HG03460 (cell line): ENCODE data around the gene VPS41.
"Not testable (repeated sequence)": the region's sequence is repeated elsewhere in the genome, so short reads cannot be mapped to it uniquely, and the experiment has no call there.

Source experiments
- ATAC-seq: cut with Tn5 transposase; IDR thresholded peaks from one replicate; pipeline ENCODE4 v1.9.1; 2021; ENCODE audit not compliant: unreplicated experiment

The VPS41 gene

GRCh38 chr7:38855867-38856266 is 53.1 kb downstream of the VPS41 start:
- no peak for ATAC-seq

- no peak for ATAC-seq
Measured at GRCh38 chr7:38855386-38855785, 53.6 kb downstream of the VPS41 start.

DNA sequence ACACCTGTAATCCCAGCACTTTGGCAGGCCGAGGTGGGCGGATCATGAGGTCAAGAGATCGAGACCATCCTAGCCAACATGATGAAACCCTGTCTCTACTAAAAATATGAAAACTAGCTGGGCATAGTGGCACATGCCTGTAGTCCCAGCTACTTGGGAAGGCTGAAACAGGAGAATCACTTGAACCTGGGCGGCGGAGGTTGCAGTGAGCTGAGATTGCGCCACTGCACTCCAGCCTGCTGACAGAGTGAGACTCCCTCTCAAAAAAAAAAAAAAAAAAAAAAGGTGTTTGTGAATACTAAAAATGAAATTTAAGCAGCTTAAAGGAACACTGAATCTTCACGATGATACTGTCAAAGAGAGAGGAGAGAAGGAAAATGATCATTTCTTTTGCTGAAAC is 54.0 kb downstream of the VPS41 start:
- not testable (repeated sequence) for ATAC-seq

DNA sequence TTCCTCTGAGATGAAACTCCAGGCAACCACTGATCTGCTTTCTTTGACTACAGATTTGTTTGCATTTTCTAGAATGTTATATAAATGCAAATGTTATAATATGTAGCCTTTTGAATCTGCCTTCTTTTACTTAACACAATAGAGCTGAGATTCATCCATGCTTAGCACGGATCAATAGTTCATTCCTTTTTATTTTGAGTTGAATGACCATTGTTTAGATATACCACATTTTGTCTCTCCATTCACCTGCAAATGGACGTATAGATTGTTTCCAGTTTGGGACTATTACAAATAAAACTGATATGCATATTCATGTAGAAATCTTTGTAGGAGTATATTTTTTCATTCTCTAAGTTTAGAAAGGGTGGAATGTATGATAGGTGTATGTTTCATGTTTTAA is 57.7 kb downstream of the VPS41 start:
- no peak for ATAC-seq

- no peak for ATAC-seq
Measured at GRCh38 chr7:38846280-38846679, 62.7 kb downstream of the VPS41 start.

DNA sequence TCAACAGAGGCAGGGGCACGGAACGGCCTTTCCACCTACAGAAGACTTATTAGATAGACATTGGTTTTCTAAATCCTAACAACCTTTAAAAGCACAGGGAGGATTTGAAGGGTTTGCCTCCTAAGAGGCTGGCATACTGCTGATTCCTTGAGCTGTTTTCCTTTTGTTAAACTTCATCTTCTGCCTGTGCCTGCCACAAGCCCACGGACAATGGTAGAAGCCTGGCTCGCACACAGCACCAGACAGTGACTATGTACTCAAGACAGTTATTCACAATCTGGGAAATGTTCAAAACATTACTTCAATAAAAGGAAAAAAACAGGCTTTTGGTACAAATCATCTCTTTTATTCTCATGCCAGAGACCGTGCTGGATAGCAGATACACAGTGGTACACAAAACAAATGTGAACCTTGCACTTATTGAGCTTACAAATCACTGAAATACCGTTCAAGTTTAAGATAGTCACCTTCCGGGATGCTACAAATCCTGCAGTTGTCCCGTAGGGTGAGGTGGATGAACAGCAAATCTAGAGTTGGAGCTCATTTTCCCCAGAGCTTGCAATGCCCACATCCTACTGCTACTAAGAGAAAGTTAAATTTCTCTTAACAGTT is 63.9 kb downstream of the VPS41 start:
- ATAC-seq, result no peak

GRCh38 chr7:38842746-38843145 is 66.2 kb downstream of the VPS41 start:
- no peak for ATAC-seq

- no peak for ATAC-seq
Measured at GRCh38 chr7:38840736-38841460, 68.1 kb downstream of the VPS41 start.

DNA sequence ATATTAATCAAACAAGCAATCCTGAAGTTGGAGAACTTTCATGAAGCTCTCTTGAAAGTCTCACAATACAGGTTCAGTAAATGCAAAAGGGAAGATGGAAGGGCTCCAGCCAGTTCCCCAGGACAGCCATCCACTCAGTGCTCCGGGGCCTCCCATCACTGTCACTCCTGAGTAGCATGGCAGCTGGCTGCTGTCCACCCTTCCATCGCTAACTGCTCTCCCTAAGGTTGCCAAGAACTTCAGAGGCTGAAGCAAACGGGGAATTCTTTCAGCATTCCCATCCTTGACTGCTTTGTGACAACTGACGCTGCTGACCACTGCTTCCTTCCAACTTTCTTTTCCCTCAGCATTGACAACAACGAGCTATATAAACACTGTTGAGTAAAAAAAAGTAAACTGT is 69.1 kb downstream of the VPS41 start:
- ATAC-seq, result no peak

DNA sequence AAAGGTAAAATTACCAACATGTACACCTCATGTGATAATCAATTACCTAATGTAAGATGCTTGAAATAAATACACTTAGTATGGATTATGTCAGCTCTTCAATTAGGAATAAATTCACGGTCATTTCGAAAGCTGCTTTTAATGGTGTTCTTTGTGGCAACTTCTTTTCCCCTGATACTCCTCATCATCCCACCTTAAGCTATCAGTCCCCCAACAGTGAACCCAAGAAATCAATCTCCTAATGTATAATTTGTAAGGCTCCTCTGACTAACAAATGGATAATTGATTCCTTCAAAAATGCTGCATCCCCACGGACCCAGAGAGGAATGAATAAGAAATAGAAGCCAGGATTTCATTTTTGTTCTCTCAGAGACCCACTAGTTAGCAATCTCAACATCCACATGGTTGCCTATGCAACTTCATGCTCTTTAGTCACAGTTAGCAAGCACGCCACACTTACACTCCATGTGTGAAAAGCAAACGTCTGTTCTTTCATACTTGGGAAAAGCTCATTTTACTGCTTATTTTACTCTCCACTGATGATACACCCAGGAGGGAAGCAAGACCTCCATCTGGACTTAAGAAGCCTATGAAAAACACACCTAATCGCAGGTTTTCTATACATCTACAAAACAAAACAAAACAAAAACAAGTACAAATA is 70.1 kb downstream of the VPS41 start:
- no peak for ATAC-seq

- ATAC-seq, result no peak
Measured at GRCh38 chr7:38834357-38834756, 74.6 kb downstream of the VPS41 start.

- ATAC-seq, result no peak
Measured at GRCh38 chr7:38833329-38833728, 75.7 kb downstream of the VPS41 start.

- ATAC-seq, result no peak
Measured at GRCh38 chr7:38831259-38831996, 77.6 kb downstream of the VPS41 start.

DNA sequence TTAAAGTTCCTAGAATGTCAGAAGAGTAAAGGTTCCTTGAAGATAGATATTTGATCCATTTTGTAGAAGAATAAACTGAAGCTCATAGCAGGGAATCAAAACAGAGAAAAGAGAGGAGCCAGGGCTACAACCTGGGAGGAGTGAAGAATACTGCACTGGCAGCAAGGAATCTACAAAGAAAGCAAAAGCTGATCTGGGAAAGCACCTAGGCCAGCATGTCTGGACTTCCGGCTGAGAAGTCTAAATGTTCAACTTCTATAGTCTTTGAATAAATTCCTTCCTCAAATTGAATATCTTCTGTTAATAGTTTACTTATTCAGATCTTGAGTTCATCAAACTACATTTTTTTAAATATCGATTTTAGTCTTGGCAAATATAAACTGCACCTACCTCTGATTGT is 78.2 kb downstream of the VPS41 start:
- no peak for ATAC-seq

GRCh38 chr7:38829488-38830165 is 79.4 kb downstream of the VPS41 start:
- no peak for ATAC-seq

- ATAC-seq, result no peak
Measured at GRCh38 chr7:38828026-38828425, 81.0 kb downstream of the VPS41 start.

- peak; percentile 58 for ATAC-seq
Measured at GRCh38 chr7:38825721-38826440, 83.1 kb downstream of the VPS41 start.

- ATAC-seq, result no peak
Measured at GRCh38 chr7:38824948-38825347, 84.0 kb downstream of the VPS41 start.

- ATAC-seq, result no peak
Measured at GRCh38 chr7:38822549-38822948, 86.4 kb downstream of the VPS41 start.

DNA sequence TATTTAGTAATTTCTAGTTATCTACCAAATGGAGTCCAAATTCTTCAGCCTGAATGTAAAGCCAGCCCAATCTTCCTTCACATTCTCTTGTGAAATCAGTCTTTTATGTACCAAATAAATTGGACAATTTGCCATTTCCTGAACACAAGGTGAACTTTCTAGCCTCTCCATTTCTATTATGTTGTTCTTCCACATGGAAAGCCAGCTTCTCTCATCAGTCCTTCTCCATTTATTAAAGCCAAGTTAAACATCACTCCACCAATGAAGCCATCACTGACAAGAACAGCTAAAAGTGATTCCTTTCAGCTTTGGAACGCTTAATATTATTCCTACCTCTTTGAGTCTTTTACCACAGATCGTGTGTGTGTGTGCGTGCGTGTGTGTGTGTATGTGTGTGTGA is 88.4 kb downstream of the VPS41 start:
- ATAC-seq, result no peak
